ENCODE results near the gene KBTBD3. TPM values are rescaled to one million over a fixed set of nuclear protein-coding genes. Genes with fewer than 3 reads are reported as not detected.

KBTBD3 gene
- total and polyA plus RNA-seq, 4 donors: 1.0 to 12.4 (median 2.4) TPM

DNA sequence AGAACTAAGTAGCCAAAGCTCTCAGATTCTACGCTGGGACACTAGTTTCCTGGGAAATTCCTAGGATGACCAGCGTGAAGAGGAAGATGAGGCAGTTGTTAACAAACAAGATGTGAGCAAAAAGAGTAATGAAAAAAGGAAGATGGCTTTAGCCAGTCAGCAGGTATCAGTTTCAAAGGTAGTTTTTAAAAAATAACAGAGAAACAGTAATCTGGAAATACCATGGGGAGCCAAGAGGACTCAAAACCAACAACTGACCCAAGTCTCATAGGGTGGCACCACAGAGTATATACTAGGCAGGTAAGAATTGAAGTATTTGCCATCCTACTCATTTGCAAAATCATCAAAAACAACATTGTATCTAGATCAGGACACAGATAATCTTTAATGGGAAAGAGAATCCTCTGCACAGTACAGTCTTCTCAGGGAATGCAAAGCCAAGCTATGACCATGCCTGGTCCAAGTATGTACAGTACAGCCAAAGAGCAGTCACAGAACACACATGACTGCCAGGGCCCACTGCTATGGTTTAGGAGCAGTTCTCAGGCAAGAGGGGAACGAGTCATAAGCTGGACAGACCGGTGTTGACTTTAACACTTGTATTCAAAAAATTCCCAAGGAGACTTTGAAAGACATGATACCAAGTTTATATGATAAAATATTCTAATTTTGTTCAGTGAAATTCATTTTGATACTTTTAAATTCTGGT, 75.7 kb downstream of the KBTBD3 start:
- no peaks in the 10 kb centered on the region for H3K4me1 ChIP-seq (ENCODE audit: control insufficient read depth in 4 of 4, insufficient read depth in 4 of 4, low read length in 3 of 4)
- DNase-seq (ENCODE audit: low spot score): no peak
- peaks cover 0 to 6% (median 3%) of the 10 kb centered on the region in 4 donors for H3K36me3 ChIP-seq (ENCODE audit: control insufficient read depth in 4 of 4, insufficient read depth in 3 of 4, low read depth in 1 of 4, low read length in 3 of 4)
- H3K27me3 ChIP-seq (ENCODE audit: control insufficient read depth in 4 of 4, insufficient read depth in 4 of 4, low read length in 3 of 4): no peaks in the 10 kb centered on the region
- peaks cover 0 to 3% (median 2%) of the 10 kb centered on the region in 4 donors for H3K9me3 ChIP-seq (ENCODE audit: control insufficient read depth in 4 of 4, low read length in 3 of 4)
- H3K4me3 ChIP-seq (ENCODE audit: low read depth in 1 of 3, low read length in 3 of 3): no peak overlapping the region
- no peak overlapping the region for H3K9ac ChIP-seq (ENCODE audit: low read depth in 1 of 2, low read length in 2 of 2)
- TF ChIP-seq FOXA2 (IDR thresholded peaks at IDR 0.05): no peak
- TF ChIP-seq JUND (IDR thresholded peaks at IDR 0.05): no peak
- TF ChIP-seq TAF1 (conservative IDR thresholded peaks at IDR 0.05): no peak
- no peak for TF ChIP-seq FOXA1 (IDR thresholded peaks at IDR 0.05)
- TF ChIP-seq RAD21 (IDR thresholded peaks at IDR 0.05): no peak
- TF ChIP-seq, protein P1, sequence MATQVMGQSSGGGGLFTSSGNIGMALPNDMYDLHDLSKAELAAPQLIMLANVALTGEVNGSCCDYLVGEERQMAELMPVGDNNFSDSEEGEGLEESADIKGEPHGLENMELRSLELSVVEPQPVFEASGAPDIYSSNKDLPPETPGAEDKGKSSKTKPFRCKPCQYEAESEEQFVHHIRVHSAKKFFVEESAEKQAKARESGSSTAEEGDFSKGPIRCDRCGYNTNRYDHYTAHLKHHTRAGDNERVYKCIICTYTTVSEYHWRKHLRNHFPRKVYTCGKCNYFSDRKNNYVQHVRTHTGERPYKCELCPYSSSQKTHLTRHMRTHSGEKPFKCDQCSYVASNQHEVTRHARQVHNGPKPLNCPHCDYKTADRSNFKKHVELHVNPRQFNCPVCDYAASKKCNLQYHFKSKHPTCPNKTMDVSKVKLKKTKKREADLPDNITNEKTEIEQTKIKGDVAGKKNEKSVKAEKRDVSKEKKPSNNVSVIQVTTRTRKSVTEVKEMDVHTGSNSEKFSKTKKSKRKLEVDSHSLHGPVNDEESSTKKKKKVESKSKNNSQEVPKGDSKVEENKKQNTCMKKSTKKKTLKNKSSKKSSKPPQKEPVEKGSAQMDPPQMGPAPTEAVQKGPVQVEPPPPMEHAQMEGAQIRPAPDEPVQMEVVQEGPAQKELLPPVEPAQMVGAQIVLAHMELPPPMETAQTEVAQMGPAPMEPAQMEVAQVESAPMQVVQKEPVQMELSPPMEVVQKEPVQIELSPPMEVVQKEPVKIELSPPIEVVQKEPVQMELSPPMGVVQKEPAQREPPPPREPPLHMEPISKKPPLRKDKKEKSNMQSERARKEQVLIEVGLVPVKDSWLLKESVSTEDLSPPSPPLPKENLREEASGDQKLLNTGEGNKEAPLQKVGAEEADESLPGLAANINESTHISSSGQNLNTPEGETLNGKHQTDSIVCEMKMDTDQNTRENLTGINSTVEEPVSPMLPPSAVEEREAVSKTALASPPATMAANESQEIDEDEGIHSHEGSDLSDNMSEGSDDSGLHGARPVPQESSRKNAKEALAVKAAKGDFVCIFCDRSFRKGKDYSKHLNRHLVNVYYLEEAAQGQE (IDR thresholded peaks at IDR 0.05): no peak
- TF ChIP-seq, protein P2, sequence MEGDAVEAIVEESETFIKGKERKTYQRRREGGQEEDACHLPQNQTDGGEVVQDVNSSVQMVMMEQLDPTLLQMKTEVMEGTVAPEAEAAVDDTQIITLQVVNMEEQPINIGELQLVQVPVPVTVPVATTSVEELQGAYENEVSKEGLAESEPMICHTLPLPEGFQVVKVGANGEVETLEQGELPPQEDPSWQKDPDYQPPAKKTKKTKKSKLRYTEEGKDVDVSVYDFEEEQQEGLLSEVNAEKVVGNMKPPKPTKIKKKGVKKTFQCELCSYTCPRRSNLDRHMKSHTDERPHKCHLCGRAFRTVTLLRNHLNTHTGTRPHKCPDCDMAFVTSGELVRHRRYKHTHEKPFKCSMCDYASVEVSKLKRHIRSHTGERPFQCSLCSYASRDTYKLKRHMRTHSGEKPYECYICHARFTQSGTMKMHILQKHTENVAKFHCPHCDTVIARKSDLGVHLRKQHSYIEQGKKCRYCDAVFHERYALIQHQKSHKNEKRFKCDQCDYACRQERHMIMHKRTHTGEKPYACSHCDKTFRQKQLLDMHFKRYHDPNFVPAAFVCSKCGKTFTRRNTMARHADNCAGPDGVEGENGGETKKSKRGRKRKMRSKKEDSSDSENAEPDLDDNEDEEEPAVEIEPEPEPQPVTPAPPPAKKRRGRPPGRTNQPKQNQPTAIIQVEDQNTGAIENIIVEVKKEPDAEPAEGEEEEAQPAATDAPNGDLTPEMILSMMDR (IDR thresholded peaks at IDR 0.05; ENCODE audit: low read depth, low read length, missing input control): no peak
- TF ChIP-seq, protein P3, sequence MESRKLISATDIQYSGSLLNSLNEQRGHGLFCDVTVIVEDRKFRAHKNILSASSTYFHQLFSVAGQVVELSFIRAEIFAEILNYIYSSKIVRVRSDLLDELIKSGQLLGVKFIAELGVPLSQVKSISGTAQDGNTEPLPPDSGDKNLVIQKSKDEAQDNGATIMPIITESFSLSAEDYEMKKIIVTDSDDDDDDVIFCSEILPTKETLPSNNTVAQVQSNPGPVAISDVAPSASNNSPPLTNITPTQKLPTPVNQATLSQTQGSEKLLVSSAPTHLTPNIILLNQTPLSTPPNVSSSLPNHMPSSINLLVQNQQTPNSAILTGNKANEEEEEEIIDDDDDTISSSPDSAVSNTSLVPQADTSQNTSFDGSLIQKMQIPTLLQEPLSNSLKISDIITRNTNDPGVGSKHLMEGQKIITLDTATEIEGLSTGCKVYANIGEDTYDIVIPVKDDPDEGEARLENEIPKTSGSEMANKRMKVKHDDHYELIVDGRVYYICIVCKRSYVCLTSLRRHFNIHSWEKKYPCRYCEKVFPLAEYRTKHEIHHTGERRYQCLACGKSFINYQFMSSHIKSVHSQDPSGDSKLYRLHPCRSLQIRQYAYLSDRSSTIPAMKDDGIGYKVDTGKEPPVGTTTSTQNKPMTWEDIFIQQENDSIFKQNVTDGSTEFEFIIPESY (IDR thresholded peaks at IDR 0.05): no peak
- TF ChIP-seq, protein P4, sequence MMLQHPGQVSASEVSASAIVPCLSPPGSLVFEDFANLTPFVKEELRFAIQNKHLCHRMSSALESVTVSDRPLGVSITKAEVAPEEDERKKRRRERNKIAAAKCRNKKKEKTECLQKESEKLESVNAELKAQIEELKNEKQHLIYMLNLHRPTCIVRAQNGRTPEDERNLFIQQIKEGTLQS (IDR thresholded peaks at IDR 0.05): no peak
- TF ChIP-seq HNF4G (IDR thresholded peaks at IDR 0.05): no peak
- TF ChIP-seq, protein P5, sequence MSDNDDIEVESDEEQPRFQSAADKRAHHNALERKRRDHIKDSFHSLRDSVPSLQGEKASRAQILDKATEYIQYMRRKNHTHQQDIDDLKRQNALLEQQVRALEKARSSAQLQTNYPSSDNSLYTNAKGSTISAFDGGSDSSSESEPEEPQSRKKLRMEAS (IDR thresholded peaks at IDR 0.05): no peak
- TF ChIP-seq NR2F2 (IDR thresholded peaks at IDR 0.05): no peak
- TF ChIP-seq SP1 (IDR thresholded peaks at IDR 0.05): no peak
- TF ChIP-seq EGR1 (IDR thresholded peaks at IDR 0.05; ENCODE audit: low read depth in 2 of 2): no peak
- TF ChIP-seq RXRA (IDR thresholded peaks at IDR 0.05): no peak
- no peak for TF ChIP-seq YY1 (IDR thresholded peaks at IDR 0.05)
- TF ChIP-seq GABPA (IDR thresholded peaks at IDR 0.05 in 1 of 2, conservative IDR thresholded peaks at IDR 0.05 in 1 of 2): no peak
- TF ChIP-seq HNF4A (conservative IDR thresholded peaks at IDR 0.05): no peak
- WGBS: 94% methylated on average over 4 of the region's 4 CpGs
- no peak overlapping the region for H3K27ac ChIP-seq (ENCODE audit: low read depth in 1 of 2, low read length in 2 of 2)

Other genes starting within 250 kb of the KBTBD3 start
- gene MSANTD4, start 55.1 kb downstream of the KBTBD3 start, total RNA-seq: 1 to 10 TPM; 6.8 to 8.7 TPM
- gene MSANTD4, start 55.1 kb downstream of the KBTBD3 start, polyA plus RNA-seq: 1 to 10 TPM; 2.1 to 4.6 TPM
- 10 to 100 TPM; 24.0 to 29.9 TPM for gene AASDHPPT, start 315 bp upstream of the KBTBD3 start, total RNA-seq
- 10 to 100 TPM; 13.1 to 19.2 TPM for gene AASDHPPT, start 315 bp upstream of the KBTBD3 start, polyA plus RNA-seq

Data from liver (tissue), 9 donors.